H9 (cell line): ENCODE measurements around the gene BEST3. TPM values are rescaled to one million over a fixed set of nuclear protein-coding genes. Genes with fewer than 3 reads are reported as not detected.

Source experiments
- DNase-seq: peaks from one replicate; pipeline ENCODE4 v3.0.0-alpha.2; 2017
- H2AFZ ChIP-seq: one replicate; pipeline ENCODE4 v1.6.1; 2013; ENCODE audit warnings: mild to moderate bottlenecking, low read length, control low read depth, moderate library complexity
- H2AK5ac ChIP-seq: 2 replicates; pipeline ENCODE4 v1.6.1; 2013; ENCODE audit warnings: low read length, control low read depth, mixed read lengths; ENCODE audit not compliant: insufficient read length
- H2BK120ac ChIP-seq: one replicate; pipeline ENCODE4 v1.6.1; 2013; ENCODE audit warnings: low read depth, mild to moderate bottlenecking, low read length, control low read depth, inconsistent platforms; ENCODE audit not compliant: poor library complexity, severe bottlenecking
- H2BK12ac ChIP-seq: 2 replicates; pipeline ENCODE4 v1.6.1; 2013; ENCODE audit warnings: low read length, control low read depth, mixed read lengths, low read depth; ENCODE audit not compliant: insufficient read length
- H2BK15ac ChIP-seq: 2 replicates; pipeline ENCODE4 v1.6.1; 2013; ENCODE audit warnings: low read depth, low read length, control low read depth
- H2BK20ac ChIP-seq: one replicate; pipeline ENCODE4 v1.6.1; 2013; ENCODE audit warnings: low read depth, mild to moderate bottlenecking, low read length, control low read depth, inconsistent platforms; ENCODE audit not compliant: poor library complexity, severe bottlenecking
- H2BK5ac ChIP-seq: 2 replicates; pipeline ENCODE4 v1.6.1; 2013; ENCODE audit warnings: low read length, control low read depth, mixed read lengths; ENCODE audit not compliant: insufficient read length
- H3K14ac ChIP-seq: 2 replicates; pipeline ENCODE4 v1.6.1; 2013; ENCODE audit warnings: low read length, control low read depth; ENCODE audit not compliant: insufficient read depth
- H3K18ac ChIP-seq: 2 replicates; pipeline ENCODE4 v1.6.1; 2013; ENCODE audit warnings: low read depth, mild to moderate bottlenecking, mixed read lengths, low read length, control low read depth; ENCODE audit not compliant: insufficient read length
- H3K23ac ChIP-seq: 2 replicates; pipeline ENCODE4 v1.6.1; 2013; ENCODE audit warnings: low read length, control low read depth, mixed read lengths, low read depth; ENCODE audit not compliant: insufficient read length
- H3K23me2 ChIP-seq: 2 replicates; pipeline ENCODE4 v1.6.1; 2013; ENCODE audit warnings: low read depth, mild to moderate bottlenecking, mixed read lengths, low read length, control low read depth; ENCODE audit not compliant: insufficient read length, poor library complexity, severe bottlenecking
- H3K27ac ChIP-seq: 2 replicates; pipeline ENCODE4 v1.5.1; 2013; ENCODE audit warnings: low read length, control low read depth, mixed read lengths, low read depth; ENCODE audit not compliant: insufficient read length
- H3K27me3 ChIP-seq: 2 replicates; pipeline ENCODE4 v1.6.1; 2013; ENCODE audit warnings: low read length, control low read depth, inconsistent platforms; ENCODE audit not compliant: insufficient read depth
- H3K4ac ChIP-seq: 2 replicates; pipeline ENCODE4 v1.6.1; 2013; ENCODE audit warnings: low read depth, mild to moderate bottlenecking, control low read depth, inconsistent platforms, low read length, moderate library complexity
- H3K4me1 ChIP-seq: 2 replicates; pipeline ENCODE4 v1.6.1; 2013; ENCODE audit warnings: low read length, control low read depth, inconsistent platforms; ENCODE audit not compliant: insufficient read depth
- H3K4me2 ChIP-seq: 2 replicates; pipeline ENCODE4 v1.6.1; 2013; ENCODE audit warnings: low read length, control low read depth, mixed read lengths; ENCODE audit not compliant: insufficient read length, insufficient read depth
- H3K56ac ChIP-seq: 2 replicates; pipeline ENCODE4 v1.6.1; 2013; ENCODE audit warnings: low read depth, mild to moderate bottlenecking, mixed read lengths, low read length, control low read depth; ENCODE audit not compliant: insufficient read length
- H3K79me1 ChIP-seq: 2 replicates; pipeline ENCODE4 v1.6.1; 2013; ENCODE audit warnings: low read depth, mild to moderate bottlenecking, moderate library complexity, low read length, control low read depth, inconsistent platforms; ENCODE audit not compliant: insufficient read depth, poor library complexity, severe bottlenecking
- H3K79me2 ChIP-seq: 2 replicates; pipeline ENCODE4 v1.6.1; 2013; ENCODE audit warnings: low read length, control low read depth, inconsistent platforms; ENCODE audit not compliant: insufficient read depth
- H3K9ac ChIP-seq: 2 replicates; pipeline ENCODE4 v1.6.1; 2013; ENCODE audit warnings: low read length, control low read depth, mixed read lengths; ENCODE audit not compliant: insufficient read length; ENCODE audit errors: extremely low read depth
- H3K9me3 ChIP-seq: one replicate; pipeline ENCODE4 v1.6.1; 2013; ENCODE audit warnings: low read depth, low read length, inconsistent platforms; ENCODE audit not compliant: control insufficient read depth
- H3T11ph ChIP-seq: one replicate; pipeline ENCODE4 v1.6.1; 2013; ENCODE audit warnings: mild to moderate bottlenecking, low read length, control low read depth, inconsistent platforms
- H4K20me1 ChIP-seq: one replicate; pipeline ENCODE4 v1.6.1; 2013; ENCODE audit not compliant: control insufficient read depth, insufficient read length, insufficient read depth
- H4K5ac ChIP-seq: 2 replicates; pipeline ENCODE4 v1.6.1; 2013; ENCODE audit warnings: low read depth, mild to moderate bottlenecking, mixed read lengths, low read length, control low read depth; ENCODE audit not compliant: insufficient read length
- H4K8ac ChIP-seq: replicated peaks from 2 replicates; pipeline ENCODE4 v1.6.1; 2013; ENCODE audit warnings: low read length, control low read depth, mixed read lengths, low read depth; ENCODE audit not compliant: insufficient read length
- H4K91ac ChIP-seq: 2 replicates; pipeline ENCODE4 v1.6.1; 2013; ENCODE audit warnings: low read depth, mild to moderate bottlenecking, moderate library complexity, mixed read lengths, low read length, control low read depth; ENCODE audit not compliant: insufficient read length
- H3K27ac Mint-ChIP-seq, 3 experiments: 2 replicates in 2 of 3; 3 replicates in 1 of 3; pipeline ENCODE4 v1.8.0; 2020 to 2021; ENCODE audit warnings: mixed read lengths in 3 of 3, mild to moderate bottlenecking in 1 of 3, moderate library complexity in 1 of 3
- H3K27me3 Mint-ChIP-seq: 2 replicates; pipeline ENCODE4 v1.8.0; 2021; ENCODE audit warnings: low read depth, mild to moderate bottlenecking, moderate library complexity, mixed read lengths
- H3K36me3 Mint-ChIP-seq, 3 experiments: 2 replicates in 2 of 3; 3 replicates in 1 of 3; pipeline ENCODE4 v1.8.0; 2020 to 2021; ENCODE audit warnings: low read depth in 3 of 3, mixed read lengths in 3 of 3; ENCODE audit not compliant: insufficient read depth in 1 of 3
- H3K4me1 Mint-ChIP-seq, 2 experiments: 2 replicates each; pipeline ENCODE4 v1.8.0; 2020; ENCODE audit warnings: mixed read lengths in 2 of 2
- H3K4me3 Mint-ChIP-seq, 2 experiments: 2 replicates in 1 of 2; 3 replicates in 1 of 2; pipeline ENCODE4 v1.8.0; 2020 to 2021; ENCODE audit warnings: mild to moderate bottlenecking in 2 of 2, mixed read lengths in 2 of 2, moderate library complexity in 1 of 2
- H3K9me3 Mint-ChIP-seq, 2 experiments: 2 replicates in 1 of 2; 3 replicates in 1 of 2; pipeline ENCODE4 v1.8.0; 2020; ENCODE audit warnings: mild to moderate bottlenecking in 2 of 2, mixed read lengths in 2 of 2, moderate library complexity in 1 of 2
- WGBS: extraction: QIAGEN DNeasy Blood & Tissue Kit; methylation state at CpG from one replicate; pipeline ENCODE4 v1.1.7; 2013; ENCODE audit warnings: missing lambda C conversion rate, low lambda C conversion rate, mixed read lengths; ENCODE audit not compliant: insufficient read length; ENCODE audit errors: extremely low coverage; 5-methylcytosine and 5-hydroxymethylcytosine counted together
- total RNA-seq: library from RNA; stranded (reverse); gene quantifications from 2 replicates; pipeline ENCODE4 v1.2.1, GENCODE V29; 2021
- TF ChIP-seq, protein P1 (sequence below): fragments of 200-600 bp; sonication (generic); conservative IDR thresholded peaks from 3 replicates; pipeline ENCODE4 v1.8.0; 2021; ENCODE audit warnings: antibody characterized with exemption, mild to moderate bottlenecking

BEST3 gene
- total RNA-seq, 1 experiment from 2014 or later = 0.42 TPM

DNA sequence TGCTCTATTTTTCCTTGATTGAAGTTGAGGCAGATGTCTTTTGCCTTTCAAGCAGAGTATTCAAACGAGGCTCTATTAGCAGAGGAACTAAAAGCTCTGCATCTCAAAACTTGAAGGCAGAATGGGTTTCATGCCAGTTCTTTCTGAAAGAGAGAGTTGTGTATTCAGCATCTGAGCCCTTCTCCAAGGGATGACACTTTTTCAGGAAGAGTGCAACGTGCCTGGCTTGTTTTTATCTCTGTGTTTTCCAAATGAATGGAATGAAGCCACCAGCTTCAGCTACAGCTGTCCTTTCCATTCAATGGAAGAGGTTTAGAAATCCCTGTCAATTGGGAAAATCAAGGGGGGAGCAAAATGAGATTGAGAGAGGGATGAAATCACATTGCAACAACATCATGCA is 14.6 kb downstream of the BEST3 start:
- Histone ChIP-seq H4K5ac (no peak overlapping the region), H3K27me3 (no peaks in the 10 kb centered on the region), H3K27ac (no peak overlapping the region), H3K9me3 (no peaks in the 10 kb centered on the region), H4K91ac (no peak overlapping the region), H3K79me2 (no peaks in the 10 kb centered on the region), H3K79me1 (no peaks in the 10 kb centered on the region), H2BK120ac (no peak overlapping the region), H4K8ac (no peak overlapping the region), H2BK15ac (no peak overlapping the region), H3K4ac (no peak overlapping the region), H2AFZ (no peak overlapping the region), H3K56ac (no peak overlapping the region), H3K23ac (no peak overlapping the region), H3K14ac (no peak overlapping the region), H3K23me2 (peaks cover 4% of the 10 kb centered on the region), H2BK12ac (no peak overlapping the region), H2AK5ac (no peak overlapping the region), H4K20me1 (no peaks in the 10 kb centered on the region), H3T11ph (no peak overlapping the region), H3K18ac (no peak overlapping the region), H3K9ac (no peak overlapping the region), H3K4me2 (no peak overlapping the region), H2BK20ac (no peak overlapping the region), H2BK5ac (no peak overlapping the region), H3K4me1 (0 out of 2 replicates have a peak, but pooled peaks cover 2% of the 10 kb centered on the region)
- no peak overlapping the region for H3K27ac Mint-ChIP-seq
- no peaks in the 10 kb centered on the region; the same call in 1 of the 2 replicates for H3K27me3 Mint-ChIP-seq
- peaks cover 29 to 32% of the 10 kb centered on the region in 2 experiments for H3K4me1 Mint-ChIP-seq
- TF ChIP-seq, protein P1, sequence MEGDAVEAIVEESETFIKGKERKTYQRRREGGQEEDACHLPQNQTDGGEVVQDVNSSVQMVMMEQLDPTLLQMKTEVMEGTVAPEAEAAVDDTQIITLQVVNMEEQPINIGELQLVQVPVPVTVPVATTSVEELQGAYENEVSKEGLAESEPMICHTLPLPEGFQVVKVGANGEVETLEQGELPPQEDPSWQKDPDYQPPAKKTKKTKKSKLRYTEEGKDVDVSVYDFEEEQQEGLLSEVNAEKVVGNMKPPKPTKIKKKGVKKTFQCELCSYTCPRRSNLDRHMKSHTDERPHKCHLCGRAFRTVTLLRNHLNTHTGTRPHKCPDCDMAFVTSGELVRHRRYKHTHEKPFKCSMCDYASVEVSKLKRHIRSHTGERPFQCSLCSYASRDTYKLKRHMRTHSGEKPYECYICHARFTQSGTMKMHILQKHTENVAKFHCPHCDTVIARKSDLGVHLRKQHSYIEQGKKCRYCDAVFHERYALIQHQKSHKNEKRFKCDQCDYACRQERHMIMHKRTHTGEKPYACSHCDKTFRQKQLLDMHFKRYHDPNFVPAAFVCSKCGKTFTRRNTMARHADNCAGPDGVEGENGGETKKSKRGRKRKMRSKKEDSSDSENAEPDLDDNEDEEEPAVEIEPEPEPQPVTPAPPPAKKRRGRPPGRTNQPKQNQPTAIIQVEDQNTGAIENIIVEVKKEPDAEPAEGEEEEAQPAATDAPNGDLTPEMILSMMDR = no peak
- no peak overlapping the region; a peak in 1 of 5 replicates for H3K4me3 Mint-ChIP-seq
- no peaks in the 10 kb centered on the region for H3K9me3 Mint-ChIP-seq
- DNase-seq = no peak
- WGBS = no CpG with 5 or more reads among the region's 2 CpGs
- no peaks in the 10 kb centered on the region for H3K36me3 Mint-ChIP-seq
